ENCODE measurements around the gene PDSS1.

- TF ChIP-seq RAD21 (conservative IDR thresholded peaks at IDR 0.05) (no peak), CTCF (IDR thresholded peaks at IDR 0.05; ENCODE audit: poor library complexity, severe bottlenecking) (no peak), TAF1 (IDR thresholded peaks at IDR 0.05; ENCODE audit: low read depth) (no peak)
These were observed 40.9 kb downstream of the PDSS1 start for GRCh38 chr10:26738301-26738911.
